Measurements from ENCODE around the gene PTH1R.

Gene PTH1R

GRCh38 chr3:46916278-46916677 lies 38.8 kb downstream of the PTH1R start:
- in situ Hi-C loops (cut with MboI; ENCODE audit: low pct_unique_long_range_greater_than_20kb, low sequenced_read_pairs, unreplicated experiment): loop anchor here (25.0 kb wide), 1 partner anchor 446 kb away; no protein-coding TSS in a partner anchor
- no peak for TF ChIP-seq CTCF (IDR thresholded peaks at IDR 0.05; ENCODE audit: extremely low read depth, insufficient read depth, missing control alignments)
- DNase-seq (ENCODE audit: low spot score): no peak

DNA sequence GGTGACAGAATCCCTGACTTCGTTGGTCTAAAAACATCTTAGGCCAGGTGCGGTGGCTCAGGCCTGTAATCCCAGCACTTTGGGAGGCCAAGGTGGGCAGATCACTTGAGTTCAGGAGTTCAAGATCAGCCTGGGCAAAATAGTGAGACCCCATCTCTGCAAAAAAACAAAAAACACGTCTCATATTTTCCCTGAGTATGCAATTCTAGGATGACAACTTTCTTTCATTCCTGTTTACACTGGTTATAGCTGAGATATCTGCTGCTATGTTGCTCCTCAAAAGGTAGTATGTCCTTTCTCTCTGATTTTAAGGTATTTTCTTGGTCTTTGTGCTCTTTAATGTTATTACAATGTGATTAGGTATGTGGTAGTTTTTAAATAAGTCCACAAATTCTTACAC lies 39.3 kb downstream of the PTH1R start:
- no peak for DNase-seq (ENCODE audit: low spot score)
- in situ Hi-C loops (cut with MboI; ENCODE audit: low pct_unique_long_range_greater_than_20kb, low sequenced_read_pairs, unreplicated experiment): loop anchor here (25.0 kb wide), 1 partner anchor 446 kb away; no protein-coding TSS in a partner anchor
- no peak for TF ChIP-seq CTCF (IDR thresholded peaks at IDR 0.05; ENCODE audit: extremely low read depth, insufficient read depth, missing control alignments)

DNA sequence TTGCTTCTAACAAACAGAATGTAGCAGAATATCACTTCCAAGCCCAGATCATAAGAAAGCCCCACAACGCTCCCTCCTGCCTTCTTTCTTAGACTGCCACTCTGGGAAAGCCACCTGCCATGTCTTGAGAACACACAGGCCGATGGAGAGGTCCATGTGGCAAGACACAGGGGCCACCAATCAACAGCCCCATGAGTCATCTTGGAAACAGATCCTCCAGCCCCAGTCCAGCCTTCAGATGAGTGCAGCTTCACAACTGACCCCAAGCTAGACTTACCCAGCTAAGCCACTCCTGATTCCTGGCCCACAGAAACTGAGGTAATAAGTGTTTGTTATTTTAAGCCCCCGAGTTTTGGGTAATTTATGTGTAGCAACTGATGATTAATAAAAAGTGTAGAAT lies 39.7 kb downstream of the PTH1R start:
- no peak for DNase-seq (ENCODE audit: low spot score)
- no peak for TF ChIP-seq CTCF (IDR thresholded peaks at IDR 0.05; ENCODE audit: extremely low read depth, insufficient read depth, missing control alignments)
- in situ Hi-C loops (cut with MboI; ENCODE audit: low pct_unique_long_range_greater_than_20kb, low sequenced_read_pairs, unreplicated experiment): loop anchor here (25.0 kb wide), 1 partner anchor 445 kb away; no protein-coding TSS in a partner anchor

GRCh38 chr3:46918202-46918601 lies 40.7 kb downstream of the PTH1R start:
- TF ChIP-seq CTCF (IDR thresholded peaks at IDR 0.05; ENCODE audit: extremely low read depth, insufficient read depth, missing control alignments): no peak
- no peak for DNase-seq (ENCODE audit: low spot score)
- in situ Hi-C loops (cut with MboI; ENCODE audit: low pct_unique_long_range_greater_than_20kb, low sequenced_read_pairs, unreplicated experiment): loop anchor here (25.0 kb wide), 1 partner anchor 444 kb away; no protein-coding TSS in a partner anchor

GRCh38 chr3:46918634-46919033 lies 41.1 kb downstream of the PTH1R start:
- DNase-seq (ENCODE audit: low spot score): no peak

DNA sequence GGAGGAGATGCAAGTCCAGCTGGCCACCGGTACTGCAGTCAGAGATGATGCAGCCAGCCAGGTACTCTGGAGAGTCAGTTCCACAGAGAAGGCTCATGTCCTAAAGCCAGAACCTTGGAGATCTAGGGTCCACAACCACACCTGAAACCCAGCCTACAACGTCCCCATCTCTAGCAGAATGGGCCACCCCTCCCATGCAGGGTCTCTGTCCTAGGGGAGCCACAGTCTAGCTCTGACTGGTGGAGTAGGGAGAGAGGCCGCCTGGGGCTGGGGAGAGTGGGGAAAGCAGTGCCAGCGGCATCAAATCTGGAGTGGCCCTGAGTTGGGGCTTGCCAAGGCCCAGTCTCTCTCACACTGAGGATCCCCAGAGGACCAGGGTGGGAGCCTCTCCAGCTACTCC lies 43.5 kb downstream of the PTH1R start:
- no peak for TF ChIP-seq CTCF (IDR thresholded peaks at IDR 0.05; ENCODE audit: extremely low read depth, insufficient read depth, missing control alignments)
- in situ Hi-C loops (cut with MboI; ENCODE audit: low pct_unique_long_range_greater_than_20kb, low sequenced_read_pairs, unreplicated experiment): loop anchor here (25.0 kb wide), 1 partner anchor 441 kb away; no protein-coding TSS in a partner anchor
- no peak for DNase-seq (ENCODE audit: low spot score)

More at GRCh38 chr3:46918634-46919033, 41.1 kb downstream of the PTH1R start:
- no peak for TF ChIP-seq CTCF (IDR thresholded peaks at IDR 0.05; ENCODE audit: extremely low read depth, insufficient read depth, missing control alignments)
- in situ Hi-C loops (cut with MboI; ENCODE audit: low pct_unique_long_range_greater_than_20kb, low sequenced_read_pairs, unreplicated experiment): loop anchor here (25.0 kb wide), 1 partner anchor 444 kb away; no protein-coding TSS in a partner anchor
